HFFc6 (cell line): ENCODE measurements around the gene GPR150. TPM values are rescaled to one million over a fixed set of nuclear protein-coding genes. Genes with fewer than 3 reads are reported as not detected.
"Not testable (repeated sequence)": the region's sequence is repeated elsewhere in the genome, so short reads cannot be mapped to it uniquely, and the experiment has no call there.

ENCODE experiments used
- DNase-seq: peaks from one replicate; pipeline ENCODE4 v3.0.0-alpha.2; 2018
- H3K27ac Mint-ChIP-seq: 2 replicates; pipeline ENCODE4 v1.8.0; 2020; ENCODE audit warnings: mild to moderate bottlenecking, mixed read lengths
- H3K27me3 Mint-ChIP-seq: 2 replicates; pipeline ENCODE4 v1.8.0; 2021; ENCODE audit warnings: mild to moderate bottlenecking, moderate library complexity, mixed read lengths; ENCODE audit not compliant: insufficient read depth
- H3K36me3 Mint-ChIP-seq: 2 replicates; pipeline ENCODE4 v1.8.0; 2021; ENCODE audit warnings: low read depth, mixed read lengths
- H3K4me1 Mint-ChIP-seq: 2 replicates; pipeline ENCODE4 v1.8.0; 2020; ENCODE audit warnings: low read depth, mixed read lengths
- H3K4me3 Mint-ChIP-seq: 2 replicates; pipeline ENCODE4 v1.8.0; 2020; ENCODE audit warnings: mild to moderate bottlenecking, moderate library complexity, mixed read lengths
- H3K9me3 Mint-ChIP-seq: 2 replicates; pipeline ENCODE4 v1.8.0; 2020; ENCODE audit warnings: mild to moderate bottlenecking, mixed read lengths
- CTCF ChIP-seq: fragments of 200-600 bp; sonication (generic); IDR thresholded peaks from 2 replicates; pipeline ENCODE4 v1.5.0; 2021; ENCODE audit warnings: antibody characterized with exemption, mild to moderate bottlenecking
- total RNA-seq, 6 experiments: library from RNA; stranded (reverse); fragmentation: NEBNext Ultra II Directional; extraction: Animal tissue kit (Norgen Biotek cat#: 25700); gene quantifications; 2 replicates in 1 of 6; 3 replicates in 5 of 6; pipeline ENCODE4 v1.2.3, GENCODE V29; 2021

The GPR150 gene
- total RNA-seq, 6 experiments from 2014 or later, result 0.14 to 0.35 (median 0.22) TPM

- peaks cover 7% of the 10 kb centered on the region; the same call in 1 of the 2 replicates for H3K36me3 Mint-ChIP-seq
- no peak for TF ChIP-seq CTCF
- peaks cover 4% of the 10 kb centered on the region; the same call in 1 of the 2 replicates for H3K9me3 Mint-ChIP-seq
These were observed 14.2 kb downstream of the GPR150 start for GRCh38 chr5:95634081-95634480.

GRCh38 chr5:95638632-95639031 is 18.7 kb downstream of the GPR150 start:
- DNase-seq, result no peak
- Mint-ChIP-seq H3K36me3 (no peaks in the 10 kb centered on the region), H3K4me1 (peaks cover 15% of the 10 kb centered on the region), H3K4me3 (peak overlapping the region; percentile 62; the same call in 1 of the 2 replicates), H3K27me3 (0 out of 2 replicates have a peak, but pooled peaks cover 7% of the 10 kb centered on the region), H3K9me3 (0 out of 2 replicates have a peak, but pooled peaks cover under 1% of the 10 kb centered on the region), H3K27ac (no peak overlapping the region)
- TF ChIP-seq CTCF, result no peak

More at GRCh38 chr5:95634081-95634480, 14.2 kb downstream of the GPR150 start:
- Mint-ChIP-seq H3K27me3 (0 out of 2 replicates have a peak, but pooled peaks cover 7% of the 10 kb centered on the region), H3K4me3 (no peak overlapping the region), H3K27ac (no peak overlapping the region), H3K4me1 (peaks cover 30% of the 10 kb centered on the region)
- DNase-seq, result no peak

- DNase-seq, result peak; percentile 52
- Mint-ChIP-seq H3K36me3 (no peaks in the 10 kb centered on the region), H3K27ac (no peak overlapping the region), H3K4me1 (peaks cover 38% of the 10 kb centered on the region), H3K27me3 (0 out of 2 replicates have a peak, but pooled peaks cover 7% of the 10 kb centered on the region), H3K4me3 (no peak overlapping the region), H3K9me3 (no peaks in the 10 kb centered on the region)
- TF ChIP-seq CTCF, result no peak
These were observed 21.9 kb downstream of the GPR150 start for GRCh38 chr5:95641741-95642220.

GRCh38 chr5:95643152-95643551 is 23.3 kb downstream of the GPR150 start:
- TF ChIP-seq CTCF, result no peak
- no peak overlapping the region for H3K4me3 Mint-ChIP-seq
- no peak overlapping the region for H3K27ac Mint-ChIP-seq
- H3K4me1 Mint-ChIP-seq, result peaks cover 42% of the 10 kb centered on the region
- no peak for DNase-seq
- H3K9me3 Mint-ChIP-seq, result no peaks in the 10 kb centered on the region
- 0 out of 2 replicates have a peak, but pooled peaks cover 5% of the 10 kb centered on the region for H3K27me3 Mint-ChIP-seq
- H3K36me3 Mint-ChIP-seq, result no peaks in the 10 kb centered on the region

- H3K9me3 Mint-ChIP-seq, result no peaks in the 10 kb centered on the region
- H3K4me3 Mint-ChIP-seq, result no peak overlapping the region
- peak overlapping the region; percentile 66 for H3K27ac Mint-ChIP-seq
These were observed 24.6 kb downstream of the GPR150 start for GRCh38 chr5:95644351-95645042.

GRCh38 chr5:95646226-95646568 is 26.3 kb downstream of the GPR150 start:
- not testable (repeated sequence) for DNase-seq, H3K9me3 Mint-ChIP-seq, H3K27me3 Mint-ChIP-seq, H3K36me3 Mint-ChIP-seq
- peaks cover 37% of the 10 kb centered on the region for H3K4me1 Mint-ChIP-seq
- H3K4me3 Mint-ChIP-seq, result peak overlapping the region; percentile 89
- H3K27ac Mint-ChIP-seq, result peak overlapping the region; percentile 90

More at GRCh38 chr5:95644351-95645042, 24.6 kb downstream of the GPR150 start:
- Mint-ChIP-seq H3K36me3 (no peaks in the 10 kb centered on the region), H3K27me3 (no peaks in the 10 kb centered on the region), H3K4me1 (peaks cover 37% of the 10 kb centered on the region)
- TF ChIP-seq CTCF, result peak; percentile 85
- DNase-seq, result peak; percentile 43
